SK-N-SH (cell line): ENCODE measurements around the gene PARP2.

Source experiments
- CHD2 ChIP-seq: fragments of 150-350 bp; IDR thresholded peaks from 2 replicates; pipeline ENCODE4 v1.6.1; 2018; ENCODE audit warnings: low read length; ENCODE audit not compliant: partially characterized antibody
- CTCF ChIP-seq: fragments of 200-600 bp; sonication (generic); IDR thresholded peaks from 2 replicates; pipeline ENCODE4 v1.6.1; 2017; ENCODE audit warnings: antibody characterized with exemption, mild to moderate bottlenecking, moderate library complexity
- FOSL2 ChIP-seq: IDR thresholded peaks from 2 replicates; pipeline ENCODE4 v1.4.0; 2012; ENCODE audit warnings: low read depth, mild to moderate bottlenecking, moderate library complexity, borderline replicate concordance
- JUND ChIP-seq: IDR thresholded peaks from 2 replicates; pipeline ENCODE4 v1.4.0; 2012
- MAX ChIP-seq: IDR thresholded peaks from 2 replicates; pipeline ENCODE4 v1.4.0; 2012; ENCODE audit warnings: low read depth
- NRF1 ChIP-seq: IDR thresholded peaks from 2 replicates; pipeline ENCODE4 v1.6.1; 2012; ENCODE audit warnings: low read depth, mild to moderate bottlenecking, low read length
- POLR2AphosphoS5 ChIP-seq: IDR thresholded peaks from 2 replicates; pipeline ENCODE4 v1.6.1; 2012; ENCODE audit warnings: low read depth, low read length
- RAD21 ChIP-seq: IDR thresholded peaks from 2 replicates; pipeline ENCODE4 v1.6.1; 2012; ENCODE audit warnings: mild to moderate bottlenecking, low read length
- RFX5 ChIP-seq: IDR thresholded peaks from 2 replicates; pipeline ENCODE4 v1.6.1; 2012; ENCODE audit warnings: mild to moderate bottlenecking, improper control_type of control experiment, low read length
- SMC3 ChIP-seq: IDR thresholded peaks from 2 replicates; pipeline ENCODE4 v1.6.1; 2012; ENCODE audit warnings: low read depth, low read length, improper control_type of control experiment
- TAF1 ChIP-seq: IDR thresholded peaks from 2 replicates; pipeline ENCODE4 v1.6.1; 2012; ENCODE audit warnings: low read depth, mild to moderate bottlenecking, low read length, moderate library complexity, borderline replicate concordance
- TCF12 ChIP-seq: IDR thresholded peaks from 2 replicates; pipeline ENCODE4 v1.4.0; 2012
- USF2 ChIP-seq: fragments of 150-350 bp; IDR thresholded peaks from 2 replicates; pipeline ENCODE4 v1.6.1; 2017; ENCODE audit warnings: antibody characterized with exemption, low read length, low read depth, borderline replicate concordance

- TF ChIP-seq MAX (no peak), JUND (no peak), POLR2AphosphoS5 (no peak), USF2 (no peak), CTCF (no peak), RFX5 (no peak), SMC3 (no peak), CHD2 (no peak), TAF1 (no peak), RAD21 (no peak), TCF12 (no peak), NRF1 (no peak), FOSL2 (no peak)
Measured at GRCh38 chr14:20333494-20333841, 10.0 kb upstream of the PARP2 start.
